ENCODE data around the gene LRRC36. TPM values are rescaled to one million over a fixed set of nuclear protein-coding genes. Genes with fewer than 3 reads are reported as not detected.

Gene LRRC36
- total and polyA plus RNA-seq, 2 of the 8 experiments (the other 6 are each of a cell fraction or from before 2014, with no cell fraction given) = 0.15 TPM; not detected in 1

- FAIRE-seq = no peak
These were observed 67.2 kb downstream of the LRRC36 start for GRCh38 chr16:67393788-67394154.

More at GRCh38 chr16:67393788-67394154, 67.2 kb downstream of the LRRC36 start:
- Histone ChIP-seq H4K91ac (replicated peaks; ENCODE audit: insufficient read length, low read length) (no peak overlapping the region), H2AK5ac (ENCODE audit: low read depth, low read length) (no peak overlapping the region), H3K9me3 (ENCODE audit: insufficient read depth in 2 of 2, low read depth in 1 of 2, low read length in 1 of 2) (no peaks in the 10 kb centered on the region), H4K20me1 (replicated peaks in 1 of 2; ENCODE audit: control insufficient read depth in 1 of 2, insufficient read depth in 2 of 2, low read length in 2 of 2) (peaks cover 6 to 9% of the 10 kb centered on the region in 2 experiments), H3K4me3 (ENCODE audit: extremely low read depth in 1 of 4, insufficient read depth in 2 of 4, low read depth in 3 of 4, low read length in 4 of 4) (peak overlapping the region; percentile 13 to 58 (median 39); a peak in 7 of 8 replicates), H3K4ac (replicated peaks; ENCODE audit: insufficient read length, low read depth, low read length) (no peak overlapping the region), H3K36me3 (ENCODE audit: control insufficient read depth in 2 of 4, insufficient read depth in 4 of 4, low read length in 3 of 4) (no peaks in the 10 kb centered on the region), H4K8ac (ENCODE audit: extremely low read depth, insufficient read depth, low read length) (peak overlapping the region; percentile 11; the same call in 1 of the 2 replicates), H2BK15ac (ENCODE audit: low read length) (no peak overlapping the region), H3K18ac (ENCODE audit: extremely low read depth, low read length) (peak overlapping the region; percentile 32; the same call in 1 of the 2 replicates), H3K27ac (ENCODE audit: low read depth, low read length) (no peak overlapping the region), H3K14ac (ENCODE audit: insufficient read length) (no peak overlapping the region), H3K23ac (ENCODE audit: insufficient read length) (no peak overlapping the region), H3K27me3 (replicated peaks in 1 of 4; ENCODE audit: control insufficient read depth in 3 of 4, extremely low read depth in 1 of 4, insufficient read depth in 3 of 4, low read length in 3 of 4) (peaks cover 24 to 54% (median 45%) of the 10 kb centered on the region in 4 experiments), H2BK5ac (ENCODE audit: low read depth, low read length) (no peak overlapping the region), H3K9ac (replicated peaks in 1 of 4; ENCODE audit: extremely low read depth in 1 of 4, low read depth in 3 of 4, low read length in 3 of 4) (no peak overlapping the region; a peak in 1 of 7 replicates), H3K79me2 (ENCODE audit: control insufficient read depth in 1 of 2, insufficient read depth in 2 of 2, low read length in 2 of 2) (no peaks in the 10 kb centered on the region), H3K23me2 (ENCODE audit: low read depth, low read length) (no peaks in the 10 kb centered on the region; the same call in 1 of the 2 replicates), H2BK20ac (ENCODE audit: low read length) (no peak overlapping the region), H3K4me1 (replicated peaks in 1 of 4; ENCODE audit: control insufficient read depth in 3 of 4, insufficient read depth in 4 of 4, low read length in 3 of 4) (peaks cover 0 to 35% (median 23%) of the 10 kb centered on the region in 4 experiments; a peak in 6 of 7 replicates), H2BK12ac (ENCODE audit: low read depth, low read length) (0 out of 2 replicates have a peak overlapping the region, but pooled peaks have one; percentile 20), H3K4me2 (ENCODE audit: insufficient read depth in 1 of 2, low read depth in 2 of 2, low read length in 2 of 2) (peak overlapping the region; percentile 56 to 86), H3K79me1 (ENCODE audit: low read depth, low read length) (no peaks in the 10 kb centered on the region), H4K5ac (ENCODE audit: insufficient read length, low read depth, low read length) (no peak overlapping the region), H3K56ac (replicated peaks; ENCODE audit: insufficient read length, low read depth, low read length) (no peak overlapping the region), H2BK120ac (replicated peaks; ENCODE audit: low read depth, low read length) (no peak overlapping the region), H2AFZ (ENCODE audit: low read length) (no peak overlapping the region)
- no peak for DNase-seq (ENCODE audit: low read depth in 1 of 2, low spot score in 2 of 2)
- WGBS, 2 experiments (ENCODE audit: extremely low coverage in 1 of 2, insufficient coverage in 1 of 2, insufficient read length in 1 of 2, insufficient replicate concordance in 2 of 2, low coverage in 1 of 2, low lambda C conversion rate in 2 of 2, missing lambda C conversion rate in 1 of 2) = 9% methylated on average over 11 of the region's 20 CpGs; no CpG with 5 or more reads in 1 of the 2 experiments
- POLR2A ChIA-PET (ENCODE audit: partially characterized antibody) = interaction anchor here (0.5 to 1.7 kb wide), 4 partner anchors 10 to 183 kb away, joined by 3 to 12 read pairs (median 4); no protein-coding TSS in a partner anchor
- CTCF ChIA-PET (ENCODE audit: partially characterized antibody) = interaction anchor here (0.9 to 32.4 kb wide), 20 partner anchors 9 to 398 kb away, joined by 3 to 476 read pairs (median 5); partner anchors contain the start of genes KCTD19, LRRC36 and ZDHHC1
- TF ChIP-seq CHD1 (IDR thresholded peaks at IDR 0.05; ENCODE audit: low read depth, low read length) (no peak), KDM4A (IDR thresholded peaks at IDR 0.05; ENCODE audit: low read depth, low read length, severe bottlenecking) (peak; percentile 19)
